Esophagus muscularis mucosa (tissue), 4 donors: ENCODE measurements around the gene KRTAP3-3. TPM values are rescaled to one million over a fixed set of nuclear protein-coding genes. Genes with fewer than 3 reads are reported as not detected.

ENCODE experiments used
- DNase-seq: peaks from one replicate; pipeline ENCODE4 v3.0.0-alpha.2; 2017; ENCODE audit errors: extremely low spot score
- H3K27ac ChIP-seq, 4 donors: fragments of 200-600 bp; sonication (generic); replicated peaks in 1 of 4; 1 replicate in 3 of 4; 2 replicates in 1 of 4; pipeline ENCODE4 v1.5.1; 2016 to 2019; ENCODE audit warnings: mild to moderate bottlenecking in 1 of 4
- H3K27me3 ChIP-seq, 4 donors: fragments of 200-600 bp; sonication (generic); one replicate each; pipeline versions ENCODE4 v1.5.1 to v1.6.0; 2016 to 2019
- H3K36me3 ChIP-seq, 4 donors: fragments of 200-600 bp; sonication (generic); one replicate each; pipeline ENCODE4 v1.5.1; 2016 to 2019
- H3K4me1 ChIP-seq, 4 donors: fragments of 200-600 bp; sonication (generic); one replicate each; pipeline ENCODE4 v1.5.1; 2016 to 2019
- H3K4me3 ChIP-seq, 4 donors: fragments of 200-600 bp; sonication (generic); 1 replicate in 2 of 4; 2 replicates in 2 of 4; pipeline ENCODE4 v1.5.1; 2016 to 2019; ENCODE audit warnings: mild to moderate bottlenecking in 4 of 4, moderate library complexity in 1 of 4
- H3K9me3 ChIP-seq, 4 donors: fragments of 200-600 bp; sonication (generic); 1 replicate in 3 of 4; 2 replicates in 1 of 4; pipeline ENCODE4 v1.5.1; 2016 to 2019
- EP300 ChIP-seq: sonication (generic); formaldehyde crosslinking; IDR thresholded peaks from one replicate; pipeline ENCODE4 v1.6.1; 2017; ENCODE audit warnings: antibody characterized with exemption
- POLR2A ChIP-seq: fragments of 450-650 bp; IDR thresholded peaks from one replicate; pipeline ENCODE4 v1.6.1; 2017; ENCODE audit warnings: antibody characterized with exemption, moderate library complexity, mild to moderate bottlenecking, low read depth
- POLR2AphosphoS5 ChIP-seq, 2 donors: sonication (generic); formaldehyde crosslinking; IDR thresholded peaks; one replicate each; pipeline ENCODE4 v1.6.1; 2017; ENCODE audit warnings: antibody characterized with exemption in 2 of 2
- WGBS: methylation state at CpG from one replicate; pipeline ENCODE4 v1.1.5; 2018; 5-methylcytosine and 5-hydroxymethylcytosine counted together
- intact Hi-C: fragments of 100-400 bp; cut with DNase I; formaldehyde crosslinking; loops from one replicate; pipeline ENCODE4 v1.15.1; 2023
- total RNA-seq, 4 donors: library from RNA; depleted of rRNA; stranded (reverse); fragments of >200 nt; gene quantifications; one replicate each; pipeline versions ENCODE4 v1.1.0 to v1.2.1, GENCODE V29; 2016
- TF ChIP-seq, protein P1 (sequence below), 3 experiments: fragments of 200-600 bp in 2 of 3; fragments of 450-650 bp in 1 of 3; sonication (generic) in 2 of 3; IDR thresholded peaks; one replicate each; pipeline ENCODE4 v1.5.1; 2017 to 2019; ENCODE audit warnings: antibody characterized with exemption in 3 of 3, mild to moderate bottlenecking in 2 of 3, moderate library complexity in 1 of 3

The KRTAP3-3 gene
- total RNA-seq, 4 donors from 2014 or later: not detected

- Histone ChIP-seq H3K27ac (no peak within 1 kb of the TSS), H3K4me3 (no peak within 1 kb of the TSS), H3K27me3 (peaks cover 0 to 12% (median 0%) of the 10 kb centered on the region in 4 donors), H3K36me3 (no peaks in the 10 kb centered on the region), H3K4me1 (no peaks in the 10 kb centered on the region), H3K9me3 (no peaks in the 10 kb centered on the region)
- 87% methylated on average over 4 of the region's 12 CpGs for WGBS
- DNase-seq: no peak
- intact Hi-C loops: no loop called here
- TF ChIP-seq POLR2A (no peak), EP300 (no peak), POLR2AphosphoS5 (IDR thresholded peaks at IDR 0.05) (no peak)
- TF ChIP-seq, protein P1, sequence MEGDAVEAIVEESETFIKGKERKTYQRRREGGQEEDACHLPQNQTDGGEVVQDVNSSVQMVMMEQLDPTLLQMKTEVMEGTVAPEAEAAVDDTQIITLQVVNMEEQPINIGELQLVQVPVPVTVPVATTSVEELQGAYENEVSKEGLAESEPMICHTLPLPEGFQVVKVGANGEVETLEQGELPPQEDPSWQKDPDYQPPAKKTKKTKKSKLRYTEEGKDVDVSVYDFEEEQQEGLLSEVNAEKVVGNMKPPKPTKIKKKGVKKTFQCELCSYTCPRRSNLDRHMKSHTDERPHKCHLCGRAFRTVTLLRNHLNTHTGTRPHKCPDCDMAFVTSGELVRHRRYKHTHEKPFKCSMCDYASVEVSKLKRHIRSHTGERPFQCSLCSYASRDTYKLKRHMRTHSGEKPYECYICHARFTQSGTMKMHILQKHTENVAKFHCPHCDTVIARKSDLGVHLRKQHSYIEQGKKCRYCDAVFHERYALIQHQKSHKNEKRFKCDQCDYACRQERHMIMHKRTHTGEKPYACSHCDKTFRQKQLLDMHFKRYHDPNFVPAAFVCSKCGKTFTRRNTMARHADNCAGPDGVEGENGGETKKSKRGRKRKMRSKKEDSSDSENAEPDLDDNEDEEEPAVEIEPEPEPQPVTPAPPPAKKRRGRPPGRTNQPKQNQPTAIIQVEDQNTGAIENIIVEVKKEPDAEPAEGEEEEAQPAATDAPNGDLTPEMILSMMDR (IDR thresholded peaks at IDR 0.05): no peak
These were observed 35.8 kb upstream of the KRTAP3-3 start, which contains the start of gene KRTAP1-4 for GRCh38 chr17:41029633-41030245. KRTAP1-4 (minus strand) TSS chr17:41030195; CDS start chr17:41030078, 117 bp downstream.

- TF ChIP-seq POLR2A (no peak), EP300 (no peak), POLR2AphosphoS5 (IDR thresholded peaks at IDR 0.05) (no peak)
- TF ChIP-seq, protein P1 (IDR thresholded peaks at IDR 0.05): no peak
- peaks cover 0 to 12% (median 0%) of the 10 kb centered on the region in 4 donors for H3K27me3 ChIP-seq
- no peak within 1 kb of the TSS for H3K4me3 ChIP-seq
- H3K9me3 ChIP-seq: no peaks in the 10 kb centered on the region
- no peaks in the 10 kb centered on the region for H3K36me3 ChIP-seq
- H3K4me1 ChIP-seq: no peaks in the 10 kb centered on the region
- WGBS: 65% methylated on average over 7 of the region's 9 CpGs
- intact Hi-C loops: no loop called here
- DNase-seq: no peak
- H3K27ac ChIP-seq: no peak within 1 kb of the TSS
These were observed 32.9 kb upstream of the KRTAP3-3 start, which contains the start of gene KRTAP1-5 for GRCh38 chr17:41026715-41027471. KRTAP1-5 (minus strand) TSS chr17:41027208; CDS start chr17:41027155, 53 bp downstream.

DNA sequence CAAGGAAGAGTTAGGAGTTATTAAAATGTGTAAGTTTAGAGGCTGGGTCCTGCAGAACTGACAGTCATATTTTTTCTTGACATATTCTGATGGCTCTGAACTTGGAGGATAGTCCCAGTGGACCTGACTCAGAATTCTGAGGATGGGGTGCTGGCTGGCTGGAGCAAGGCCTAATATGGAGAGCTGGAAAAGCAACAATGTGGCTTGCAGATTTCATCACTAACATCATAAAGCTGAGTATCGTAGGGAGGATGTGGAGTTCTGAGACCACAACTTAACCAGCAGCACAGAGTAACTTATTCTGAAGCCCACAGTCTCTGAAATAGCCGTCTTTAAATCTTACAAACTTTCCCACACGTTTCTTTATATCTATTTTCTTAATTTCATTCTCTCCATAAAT lies 30.7 kb upstream of the KRTAP3-3 start:
- H3K36me3 ChIP-seq: no peaks in the 10 kb centered on the region
- no peak overlapping the region for H3K27ac ChIP-seq
- H3K4me1 ChIP-seq: no peaks in the 10 kb centered on the region
- peaks cover 0 to 10% (median 0%) of the 10 kb centered on the region in 4 donors for H3K27me3 ChIP-seq
- intact Hi-C loops: no loop called here
- H3K4me3 ChIP-seq: no peak overlapping the region
- no peak for DNase-seq
- no peaks in the 10 kb centered on the region for H3K9me3 ChIP-seq
- WGBS: 81% methylated on average over 3 of the region's 3 CpGs
- TF ChIP-seq EP300 (no peak), POLR2AphosphoS5 (IDR thresholded peaks at IDR 0.05) (no peak), POLR2A (no peak)
- TF ChIP-seq, protein P1 (IDR thresholded peaks at IDR 0.05): no peak

GRCh38 chr17:41020336-41020735 lies 26.4 kb upstream of the KRTAP3-3 start:
- TF ChIP-seq EP300: no peak
- TF ChIP-seq, protein P1 (IDR thresholded peaks at IDR 0.05): no peak
- no peak for TF ChIP-seq POLR2AphosphoS5 (IDR thresholded peaks at IDR 0.05)
- no peak for TF ChIP-seq POLR2A
- Histone ChIP-seq H3K27ac (no peak overlapping the region), H3K27me3 (no peaks in the 10 kb centered on the region), H3K4me1 (no peaks in the 10 kb centered on the region), H3K36me3 (no peaks in the 10 kb centered on the region), H3K4me3 (no peak overlapping the region), H3K9me3 (no peaks in the 10 kb centered on the region)
- DNase-seq: no peak
- intact Hi-C loops: no loop called here
